GM21619 (cell line): ENCODE data around the gene RPS21.

Experiments
- ATAC-seq: cut with Tn5 transposase; IDR thresholded peaks from one replicate; pipeline ENCODE4 v1.9.1; 2021; ENCODE audit not compliant: unreplicated experiment

RPS21 gene

DNA sequence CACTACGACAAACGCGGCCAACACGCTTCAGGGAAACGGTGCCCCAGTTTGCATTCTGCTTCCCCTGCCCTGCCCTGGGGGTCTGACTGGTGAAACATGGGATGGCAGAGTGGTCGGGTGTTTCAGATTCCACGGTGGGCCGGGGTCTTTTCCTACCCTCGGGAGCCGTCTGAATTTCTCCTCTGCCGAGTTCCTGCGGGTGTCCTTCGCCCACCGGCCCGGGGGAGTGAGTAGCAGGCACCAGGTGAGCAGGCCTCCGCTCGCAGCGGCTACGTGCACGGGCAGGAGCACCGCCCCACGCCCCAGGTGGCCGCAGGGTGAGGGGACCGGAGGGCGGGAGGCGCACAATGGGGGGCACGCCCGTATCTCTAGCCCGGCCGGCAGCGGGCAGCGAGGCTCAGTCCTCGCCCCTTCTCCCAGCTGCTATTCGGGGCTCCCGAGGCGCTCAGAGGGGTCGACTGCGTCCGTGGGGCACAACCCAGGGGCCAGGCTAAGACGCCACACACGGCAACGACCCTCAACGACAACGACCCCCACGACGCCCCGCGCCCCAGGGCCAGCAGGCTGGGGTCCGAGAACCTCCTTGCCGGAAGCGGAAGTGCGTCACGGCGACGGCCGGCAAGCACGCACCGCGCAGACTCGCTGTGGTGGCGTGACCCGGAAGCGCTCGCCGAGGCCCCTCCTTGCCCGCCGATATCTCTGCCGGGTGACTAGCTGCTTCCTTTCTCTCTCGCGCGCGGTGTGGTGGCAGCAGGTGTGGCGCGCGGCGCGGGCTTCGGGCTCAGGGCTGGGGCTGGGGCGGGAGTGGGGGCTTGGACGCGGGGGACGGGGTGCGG, at the start of gene RPS21:
Gene RPS21, plus strand, starts transcription at position 721 of the 836 bp plus-strand sequence. CDS start 236 bp downstream, outside the sequence.
- peak; percentile 76 for ATAC-seq

DNA sequence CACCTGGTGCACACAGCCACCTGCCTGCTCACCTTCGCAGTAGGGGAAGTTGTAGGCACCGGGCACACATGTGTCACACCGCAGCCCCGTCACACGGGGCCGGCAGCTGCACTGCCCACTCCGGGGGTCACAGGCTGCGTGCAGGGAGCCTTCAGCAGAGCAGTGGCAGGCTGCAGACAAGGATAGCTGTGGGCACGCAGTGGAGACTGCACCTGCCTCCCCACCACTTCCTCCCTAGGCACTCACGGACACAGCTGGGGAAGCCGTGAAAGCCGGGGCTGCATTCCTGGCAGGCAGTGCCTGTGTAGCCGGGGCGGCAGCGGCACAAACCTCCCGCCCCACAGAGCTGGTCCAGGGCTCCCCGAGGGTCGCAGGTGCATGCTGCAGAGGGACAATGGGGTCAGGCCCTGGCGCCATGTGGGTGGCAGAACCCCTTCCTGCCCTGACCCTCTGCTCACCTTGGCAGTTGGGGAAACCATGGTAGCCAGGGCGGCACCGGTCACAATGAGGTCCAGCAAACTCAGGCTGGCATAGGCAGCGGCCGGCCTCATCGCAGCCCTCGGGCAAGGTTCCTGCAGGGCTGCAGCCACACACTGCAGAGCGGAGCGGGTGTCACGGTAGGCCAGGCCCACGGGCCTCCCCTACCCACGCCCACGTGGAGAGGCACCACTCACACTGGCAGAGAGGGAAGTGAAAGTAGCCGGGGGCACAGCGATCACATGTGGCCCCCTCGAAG, 49.2 kb upstream of the RPS21 start:
- no peak for ATAC-seq

DNA sequence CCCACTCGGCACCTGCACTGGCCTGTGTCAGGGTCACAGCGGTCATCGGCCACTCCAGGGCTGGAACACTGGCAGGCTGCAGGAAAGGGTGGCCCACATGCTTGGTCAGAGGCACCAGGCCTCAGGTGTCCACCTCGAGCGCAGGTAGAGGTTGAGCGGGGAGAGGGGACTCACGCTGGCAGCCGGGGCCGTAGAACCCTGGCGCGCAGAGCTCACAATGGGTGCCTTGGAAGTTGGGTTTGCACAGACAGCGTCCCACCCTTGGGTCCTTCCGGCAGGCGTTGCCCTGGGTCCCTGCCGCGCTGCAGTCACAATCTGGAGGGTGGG, 48.6 kb upstream of the RPS21 start:
- ATAC-seq, result no peak

DNA sequence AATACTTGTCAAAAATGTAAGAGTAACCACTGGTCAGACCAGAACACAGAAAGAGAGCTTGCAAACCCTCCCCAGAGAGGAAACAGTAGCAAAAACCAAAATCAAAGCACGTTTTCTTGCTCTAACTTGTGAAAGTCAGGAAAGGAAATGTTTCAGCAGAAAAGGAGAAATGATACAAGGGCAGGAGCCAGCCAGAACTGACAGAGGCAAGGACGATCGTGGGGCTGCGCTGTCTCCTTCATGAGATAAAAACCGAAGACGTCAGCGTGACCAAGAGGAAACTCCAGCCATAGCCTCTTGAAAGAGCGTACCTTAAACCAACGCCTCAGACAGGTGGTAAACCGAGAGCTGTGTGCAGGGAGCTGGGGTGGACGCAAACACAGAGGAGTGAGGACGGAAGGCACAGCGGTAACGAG, 47.2 kb upstream of the RPS21 start:
- peak; percentile 73 for ATAC-seq

DNA sequence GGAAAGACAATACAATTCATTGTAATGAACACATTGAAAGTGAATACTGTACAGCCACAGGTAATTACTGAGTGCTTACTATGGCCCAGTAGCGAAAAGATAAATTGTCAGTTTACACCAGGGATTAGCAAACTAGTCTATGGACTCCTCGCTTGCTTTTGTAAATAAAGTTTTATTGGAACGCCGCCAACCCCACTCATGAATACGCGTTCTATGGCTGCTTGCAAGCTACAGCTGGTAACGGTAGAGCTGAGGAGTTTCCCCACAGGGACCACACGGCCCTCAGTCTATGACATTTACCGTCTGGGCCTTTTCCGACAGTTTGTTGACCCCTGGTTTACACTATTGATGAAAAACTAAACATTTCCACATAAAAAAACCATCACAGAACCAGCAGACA, 44.0 kb upstream of the RPS21 start:
- ATAC-seq, result no peak

DNA sequence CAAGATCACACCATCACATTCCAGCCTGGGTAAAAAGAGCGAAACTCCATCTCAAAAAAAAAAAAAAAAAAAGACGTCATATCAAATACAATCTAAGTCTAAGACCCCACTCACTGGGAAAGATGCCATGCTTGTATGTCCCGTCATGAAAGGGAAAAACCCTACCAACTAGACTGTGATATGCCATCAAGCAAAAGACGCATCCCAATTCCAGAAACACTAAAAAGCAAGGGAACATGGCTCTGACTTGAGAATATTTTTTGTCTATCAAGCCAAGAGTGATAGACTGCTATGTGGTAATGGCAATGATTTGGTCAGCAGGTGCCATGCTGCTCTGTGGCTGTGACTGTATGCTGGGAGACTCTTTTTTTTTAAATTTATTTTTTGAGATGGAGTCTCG, 42.8 kb upstream of the RPS21 start:
- no peak for ATAC-seq

DNA sequence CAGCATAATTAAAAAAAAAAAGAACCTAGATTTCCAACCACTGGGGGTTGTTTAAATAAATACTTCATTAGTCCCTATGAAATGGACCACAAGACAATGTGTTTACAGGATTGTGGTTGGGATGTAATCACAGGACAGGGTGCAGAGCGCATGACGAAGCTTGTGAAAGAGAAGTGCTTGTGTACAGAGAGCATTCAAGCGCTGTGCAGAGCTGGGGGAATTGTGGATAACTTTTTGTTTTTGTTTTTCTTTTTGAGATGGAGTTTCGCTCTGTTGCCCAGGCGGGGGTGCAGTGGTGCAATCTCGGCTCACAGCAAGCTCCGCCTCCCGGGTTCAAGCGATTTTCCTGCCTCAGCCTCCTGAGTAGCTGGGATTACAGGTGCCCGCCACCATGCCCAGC, 42.1 kb upstream of the RPS21 start:
- no peak for ATAC-seq

DNA sequence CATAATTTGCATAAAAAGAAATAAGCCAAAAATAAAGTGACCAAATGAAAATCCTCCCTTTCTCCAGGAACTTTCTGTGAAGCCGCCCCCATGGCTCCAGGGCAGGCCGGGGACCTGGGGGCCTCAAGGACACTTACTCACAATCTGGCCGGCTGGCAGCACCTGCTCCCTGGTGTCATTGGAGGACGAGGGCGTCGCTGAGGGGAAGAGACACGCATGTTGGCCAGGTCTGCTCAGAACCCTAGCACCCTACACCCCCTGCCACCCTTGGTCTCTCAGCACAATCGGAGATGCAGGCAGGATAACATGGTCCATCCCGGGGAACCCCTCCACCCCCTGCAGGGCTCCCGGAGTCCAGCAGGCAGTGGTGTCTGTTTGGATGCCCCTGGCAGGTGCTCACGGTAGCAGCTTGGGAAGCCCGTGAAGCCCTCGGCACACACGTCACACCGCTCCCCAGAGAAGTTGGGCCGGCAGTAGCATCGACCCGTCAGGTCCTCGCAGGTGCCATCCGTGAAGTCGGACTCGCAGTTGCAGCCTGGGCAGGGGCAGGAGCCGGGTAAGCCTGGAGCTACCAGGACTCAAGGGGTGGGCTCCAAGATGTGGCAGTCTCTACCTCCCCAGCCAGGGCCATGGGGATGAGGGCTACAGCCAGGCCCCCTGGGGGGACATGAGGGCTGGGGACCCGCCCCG, 41.1 kb upstream of the RPS21 start:
- no peak for ATAC-seq

DNA sequence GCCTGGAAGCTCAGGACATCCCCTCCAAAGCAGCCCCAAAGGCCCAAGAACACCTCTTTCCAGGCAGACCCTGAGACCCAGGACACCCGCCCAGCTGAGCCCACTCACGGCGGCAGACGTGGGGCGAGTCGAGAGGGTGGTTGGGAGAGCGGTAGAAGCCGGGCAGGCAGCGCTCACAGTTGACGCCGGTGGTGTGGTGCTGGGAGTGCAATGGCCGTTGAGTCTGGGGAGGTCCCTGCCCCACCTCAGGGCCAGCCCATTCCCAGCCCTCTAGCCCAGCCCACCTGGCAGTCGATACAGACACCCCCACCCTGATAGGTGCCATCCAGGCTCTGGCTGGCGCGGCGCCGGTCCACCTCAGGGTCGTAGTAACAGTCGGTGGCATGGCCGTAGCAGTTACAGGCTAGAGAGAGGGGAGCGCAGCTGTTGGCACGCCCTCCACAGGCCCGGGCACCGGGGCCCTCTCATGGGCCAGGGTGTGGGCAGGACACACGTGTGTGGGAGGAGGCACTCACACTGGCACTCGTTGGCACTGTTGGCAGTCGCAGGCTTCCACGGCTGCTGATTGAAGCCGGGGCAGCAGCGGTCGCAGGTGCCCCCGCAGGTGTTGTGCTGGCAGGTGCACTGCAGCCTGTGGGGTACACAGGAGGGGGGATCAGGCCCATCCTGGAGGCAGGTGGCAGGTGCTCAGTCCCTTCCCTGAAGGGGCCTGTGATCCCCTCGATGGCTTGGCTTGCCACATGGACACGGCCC, 40.3 kb upstream of the RPS21 start:
- ATAC-seq, result no peak

DNA sequence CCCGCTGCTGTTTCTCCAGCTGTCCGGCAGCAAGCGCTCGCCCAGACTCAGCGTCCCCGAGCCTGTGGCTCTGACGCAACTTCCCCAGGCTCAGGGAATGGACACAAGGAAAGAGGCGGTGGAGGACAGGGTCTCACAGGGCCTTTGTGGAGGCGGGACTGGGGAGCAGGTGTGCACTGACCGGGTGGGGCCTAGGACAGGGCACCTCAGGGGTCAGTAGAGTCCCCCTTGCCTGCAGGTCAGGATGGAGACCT, 39.8 kb upstream of the RPS21 start:
- no peak for ATAC-seq

DNA sequence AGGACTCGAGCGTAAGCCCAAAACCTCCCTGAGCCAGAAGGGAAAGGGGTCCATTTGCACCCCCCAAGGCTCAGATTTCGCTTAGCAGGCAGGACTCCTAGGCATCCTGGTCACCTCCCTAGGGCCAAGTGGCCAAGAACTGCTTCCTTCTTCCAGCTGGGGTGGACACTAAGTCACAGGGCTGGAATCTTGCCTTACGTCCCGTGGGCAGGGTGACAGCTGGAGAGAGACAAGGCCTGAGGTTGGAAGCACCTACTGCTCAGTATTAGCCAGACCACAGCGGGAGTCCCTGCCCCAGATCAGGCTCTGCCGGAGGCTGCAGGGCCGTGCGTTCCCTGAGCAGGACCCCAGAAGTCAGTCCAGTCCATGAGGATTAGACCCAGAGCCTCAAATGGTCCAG, 39.5 kb upstream of the RPS21 start:
- ATAC-seq, result no peak

DNA sequence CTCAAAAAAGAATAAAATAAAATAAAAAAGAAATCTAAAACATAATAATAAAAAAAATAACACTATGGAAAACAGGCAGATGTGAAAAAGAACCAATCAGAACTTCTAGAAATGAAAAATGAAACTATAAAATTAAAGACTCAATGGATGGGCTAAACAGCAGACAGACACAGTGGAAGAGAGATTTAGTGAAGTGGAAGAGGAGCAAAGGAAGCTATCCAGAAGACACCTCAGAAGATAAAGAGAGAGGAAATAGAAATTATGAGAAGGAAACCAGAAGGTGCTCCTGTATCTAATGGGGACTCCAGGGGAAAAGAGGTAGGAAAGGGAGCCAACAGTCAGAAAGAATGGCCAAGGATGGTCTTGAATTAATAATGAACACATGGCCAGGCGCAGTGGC, 38.3 kb upstream of the RPS21 start:
- ATAC-seq, result no peak

DNA sequence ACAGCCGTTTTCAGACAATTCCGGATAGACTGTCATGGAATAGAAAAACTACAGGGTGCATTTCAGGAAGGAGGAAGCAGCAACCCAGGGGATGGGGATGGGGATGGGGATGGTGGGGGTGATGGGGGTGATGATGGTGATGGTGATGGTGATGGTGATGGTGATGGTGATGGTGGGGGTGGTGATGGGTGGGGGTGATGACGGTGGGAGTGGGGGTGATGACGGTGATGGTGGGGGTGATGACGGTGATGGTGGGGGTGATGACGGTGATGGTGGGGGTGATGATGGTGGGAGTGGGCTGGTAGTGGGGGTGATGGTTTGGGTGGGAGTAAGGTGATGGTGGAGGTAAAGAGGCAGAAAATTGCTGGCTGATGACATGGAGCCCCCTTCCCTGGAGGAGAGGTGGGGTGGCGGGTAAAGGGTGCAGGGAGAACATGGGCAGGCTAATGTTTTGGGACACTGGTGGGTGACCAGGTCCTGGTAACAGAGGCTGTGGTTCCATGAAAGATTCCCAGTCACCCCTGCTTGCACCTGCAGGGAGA, 37.3 kb upstream of the RPS21 start:
- ATAC-seq, result no peak

DNA sequence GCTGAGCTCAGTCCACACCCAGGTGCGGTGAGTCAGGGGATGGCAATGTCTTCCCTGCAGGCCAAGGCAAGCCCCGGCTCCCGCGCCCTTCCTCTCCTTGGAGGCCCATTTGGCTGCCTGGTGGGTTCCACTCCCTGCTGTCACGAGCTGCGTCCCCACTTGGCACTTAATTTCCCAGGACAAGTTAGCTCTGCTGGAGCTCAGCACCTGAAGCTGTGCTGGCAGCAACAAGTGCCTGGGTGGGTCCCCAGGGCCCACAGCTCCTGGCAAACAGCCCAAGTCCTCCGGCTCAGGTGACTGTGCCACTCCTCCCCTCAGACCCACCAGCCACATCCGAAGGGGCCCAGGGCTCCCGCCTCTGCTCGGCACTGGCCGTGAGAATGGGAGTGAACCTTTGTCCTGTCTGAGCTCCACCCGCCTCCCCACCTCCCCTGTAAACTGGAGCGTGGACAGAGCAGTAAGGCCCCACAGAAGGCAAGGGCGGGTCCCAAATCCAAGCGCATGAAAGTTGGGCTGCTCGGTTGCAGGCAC, 36.7 kb upstream of the RPS21 start:
- ATAC-seq, result no peak

DNA sequence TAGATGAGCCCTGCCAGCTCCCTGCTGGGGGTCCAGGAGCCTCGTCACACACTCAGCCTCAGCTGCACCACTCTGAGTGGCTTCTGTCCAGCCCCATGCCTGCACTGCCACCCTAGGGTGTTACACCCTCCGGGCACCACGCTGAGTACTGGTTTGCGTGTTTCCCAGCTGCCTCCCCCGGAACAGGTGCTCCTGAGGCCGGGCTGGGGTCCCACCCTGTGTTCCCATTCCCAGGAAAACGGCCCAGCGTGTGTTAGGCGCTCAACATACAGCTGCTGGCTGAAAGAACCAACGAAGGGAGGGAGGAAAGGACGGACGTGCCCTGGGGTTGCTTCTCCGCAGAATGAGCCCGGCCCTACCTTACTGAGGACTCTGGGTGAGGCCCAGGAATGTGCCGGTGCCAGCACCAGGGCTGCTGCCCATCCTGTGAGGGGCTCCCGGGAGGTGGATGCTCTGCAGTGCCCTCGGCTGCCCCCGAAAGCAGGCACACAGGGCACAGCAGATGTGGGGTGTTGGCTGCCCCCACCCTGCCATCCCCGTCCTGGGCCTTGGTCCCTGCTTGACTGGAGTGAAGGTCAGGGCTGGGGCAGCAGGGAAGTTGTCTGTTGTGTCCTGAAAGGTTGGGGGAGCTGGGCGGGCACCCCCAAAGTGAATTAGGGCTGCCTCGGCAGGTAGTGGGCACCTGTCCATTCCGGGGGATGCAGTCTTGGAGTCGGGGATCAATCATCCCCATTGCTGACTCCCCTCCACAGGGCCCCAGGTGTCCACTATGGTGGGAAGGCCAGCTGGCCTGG, 36.1 kb upstream of the RPS21 start:
- ATAC-seq, result no peak

DNA sequence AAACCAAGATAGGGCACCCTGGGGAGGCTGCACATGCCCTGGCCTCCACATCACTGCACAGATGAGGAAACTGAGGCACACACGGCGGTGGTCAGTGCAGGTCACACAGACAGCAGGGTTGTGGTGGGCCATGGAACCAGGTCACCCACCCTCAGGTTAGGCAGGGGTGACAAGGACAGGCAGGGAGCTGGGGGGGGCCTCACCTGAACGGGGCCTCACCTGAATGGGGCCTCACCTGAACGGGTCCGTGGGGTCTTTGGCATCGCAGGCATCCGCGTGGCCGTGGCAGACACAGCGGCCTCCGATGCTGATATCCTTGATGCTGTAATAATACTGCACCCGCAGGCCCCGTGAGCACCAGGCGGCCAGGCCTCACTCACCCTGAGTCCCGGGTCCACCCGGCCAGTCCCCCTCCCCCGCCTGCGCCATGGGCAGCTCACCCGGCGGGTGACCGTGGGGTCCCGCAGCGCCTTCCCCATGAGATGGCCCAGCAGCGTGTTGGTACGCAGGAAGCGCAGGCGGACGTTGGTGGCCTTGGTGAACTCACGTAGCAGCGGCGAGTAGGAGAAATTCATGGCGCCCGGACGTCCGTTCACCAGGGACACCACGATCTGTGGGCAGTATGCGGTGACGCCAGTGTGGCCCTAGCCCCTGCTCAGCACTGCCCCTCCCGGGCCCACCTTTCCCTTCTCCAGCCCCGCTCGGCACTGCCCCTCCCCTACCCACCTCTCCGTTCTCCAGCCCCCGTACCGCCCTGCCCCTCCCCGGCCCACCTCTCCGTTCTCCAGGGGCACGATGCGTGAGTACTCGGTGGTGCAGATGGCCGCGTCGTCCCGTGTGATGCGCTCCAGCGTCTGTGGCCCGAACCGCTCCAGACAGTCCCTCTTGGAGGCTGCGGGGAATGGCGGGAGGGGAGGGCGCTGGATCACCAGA, 35.2 kb upstream of the RPS21 start:
- ATAC-seq, result no peak

DNA sequence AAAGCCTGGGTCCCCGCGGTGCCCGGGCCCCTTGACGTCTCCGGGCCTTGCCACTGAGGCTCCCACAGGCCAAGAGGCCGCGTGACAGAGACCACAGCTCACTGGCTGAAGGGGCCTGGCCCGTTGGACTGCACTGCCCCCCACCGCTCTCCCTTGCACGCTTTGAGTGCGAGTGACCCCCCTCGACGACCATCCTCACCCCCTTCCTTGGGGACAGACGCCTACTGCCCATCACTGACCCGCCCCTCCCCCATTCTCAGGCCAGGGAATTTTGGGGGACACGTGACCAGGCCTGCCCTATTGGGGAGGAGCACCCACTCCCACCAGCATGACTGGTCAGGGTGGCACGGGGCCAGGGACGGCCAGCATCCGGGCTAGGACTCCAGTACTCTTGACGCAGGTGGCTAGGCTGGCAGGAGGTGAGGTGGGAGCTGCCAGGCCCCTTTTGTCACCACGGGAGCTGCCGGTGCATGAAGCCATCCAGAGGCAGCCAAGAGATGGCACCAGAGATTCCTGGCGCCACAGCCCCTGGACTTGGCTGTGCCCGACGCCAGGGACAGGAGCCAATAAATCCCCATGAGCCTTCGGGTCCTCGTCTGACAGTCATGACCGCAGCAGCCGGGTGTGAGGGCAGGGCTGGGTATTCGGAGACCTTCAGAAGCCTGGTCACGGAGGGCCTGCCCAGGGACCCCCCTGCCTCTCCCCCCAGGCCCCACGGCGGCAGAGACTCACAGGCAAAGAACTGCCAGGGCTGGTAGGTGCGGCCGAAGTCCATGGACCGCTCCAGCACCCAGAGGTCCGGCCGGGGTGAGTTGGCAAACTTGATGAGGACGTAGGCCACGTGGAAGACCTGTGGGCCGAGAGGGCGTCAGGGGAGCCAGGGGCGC, 34.3 kb upstream of the RPS21 start:
- no peak for ATAC-seq
